Ammon's horn (tissue), 1 donor: ENCODE measurements around the gene HEATR5A.

ENCODE experiments used
- DNase-seq: peaks from one replicate; pipeline ENCODE4 v3.0.0-alpha.2; 2016; ENCODE audit warnings: low spot score

The HEATR5A gene

GRCh38 chr14:31426663-31427062 lies 6.3 kb upstream of the HEATR5A start:
- no peak for DNase-seq

DNA sequence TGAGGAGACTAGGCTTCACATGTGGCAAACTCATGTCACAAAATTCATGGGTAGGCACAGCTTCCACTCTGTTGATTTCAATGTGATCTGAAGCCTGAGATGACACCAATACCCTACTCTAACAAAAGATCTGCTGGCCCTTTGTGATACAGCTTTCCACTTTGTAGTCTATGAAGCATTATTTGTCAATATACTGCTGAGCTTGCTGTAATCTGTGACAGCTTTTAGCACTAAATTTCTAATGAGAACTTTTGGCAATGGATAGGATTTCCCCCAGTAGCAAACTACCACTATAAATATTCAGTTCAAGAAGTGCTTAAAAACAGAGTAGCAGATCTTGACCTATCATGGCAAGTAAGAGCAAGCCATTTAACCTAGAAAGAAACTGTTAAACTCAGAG lies 5.6 kb upstream of the HEATR5A start:
- DNase-seq, result no peak

GRCh38 chr14:31421200-31421599 lies 850 bp upstream of the HEATR5A start:
- no peak for DNase-seq

GRCh38 chr14:31419967-31420318 lies 407 bp downstream of the HEATR5A start:
- peak; percentile 23 for DNase-seq

- DNase-seq, result no peak
Observed at GRCh38 chr14:31419179-31419966, 977 bp downstream of the HEATR5A start.

- no peak for DNase-seq
Observed at GRCh38 chr14:31418440-31418839, 1.9 kb downstream of the HEATR5A start.

DNA sequence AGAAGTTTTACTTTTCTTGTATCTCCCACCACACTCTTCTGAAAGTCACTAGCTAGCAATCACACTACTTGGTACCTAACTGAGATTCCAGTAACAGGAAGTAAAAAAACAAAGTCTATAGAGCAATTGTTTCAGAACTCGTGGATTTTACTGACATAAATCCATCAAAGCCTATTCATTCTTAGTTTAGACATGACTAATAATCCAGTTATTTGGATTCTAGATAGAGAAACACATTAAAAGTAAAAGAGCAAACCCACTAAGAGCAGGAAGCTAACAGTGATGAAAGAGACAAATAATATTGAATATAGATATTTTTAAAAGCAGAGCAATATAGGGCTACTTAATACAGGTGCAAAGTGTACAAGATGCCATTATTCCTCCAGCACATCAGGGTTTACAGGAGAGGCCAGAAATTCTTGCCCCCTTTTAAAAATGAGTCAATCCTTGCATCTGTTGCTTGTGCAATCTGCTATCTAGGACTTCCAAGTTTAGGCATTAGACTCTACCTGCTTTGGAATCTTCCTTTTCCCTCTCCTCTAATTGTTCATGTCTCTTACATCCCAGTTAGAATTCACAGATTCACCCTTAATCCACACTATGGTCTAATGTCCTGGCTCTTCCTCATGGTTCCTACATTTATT lies 6.0 kb downstream of the HEATR5A start:
- no peak for DNase-seq

GRCh38 chr14:31411218-31411727 lies 9.1 kb downstream of the HEATR5A start:
- DNase-seq, result no peak

DNA sequence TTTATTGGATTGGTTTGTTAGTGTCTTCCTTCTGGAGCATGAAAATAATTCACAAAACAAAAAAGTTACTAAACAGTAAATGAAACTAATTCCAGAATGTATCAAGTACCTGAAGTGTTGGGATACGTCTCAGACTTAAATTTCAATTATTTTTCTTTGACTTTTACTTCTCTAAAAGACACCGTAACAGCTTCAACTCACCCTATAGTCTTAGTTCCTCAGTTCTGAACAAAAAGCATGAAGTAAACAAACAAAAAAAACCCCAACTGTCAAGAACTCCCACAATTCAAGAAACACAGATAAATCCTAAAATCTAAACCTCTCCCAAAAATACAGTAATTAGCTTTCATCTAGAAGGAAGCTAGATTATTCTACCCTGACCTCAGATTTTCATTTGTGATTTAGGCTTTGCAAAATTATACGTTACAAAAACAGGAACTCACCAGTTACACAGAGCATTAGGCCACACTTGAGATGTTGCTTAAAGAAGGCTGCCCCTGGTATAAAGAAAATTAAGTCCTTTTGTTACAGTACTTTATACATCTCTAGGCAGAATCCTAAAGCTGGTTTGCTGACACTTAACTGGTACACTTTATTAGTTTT lies 10.2 kb downstream of the HEATR5A start:
- DNase-seq, result no peak

- no peak for DNase-seq
Observed at GRCh38 chr14:31408421-31408820, 11.9 kb downstream of the HEATR5A start.

DNA sequence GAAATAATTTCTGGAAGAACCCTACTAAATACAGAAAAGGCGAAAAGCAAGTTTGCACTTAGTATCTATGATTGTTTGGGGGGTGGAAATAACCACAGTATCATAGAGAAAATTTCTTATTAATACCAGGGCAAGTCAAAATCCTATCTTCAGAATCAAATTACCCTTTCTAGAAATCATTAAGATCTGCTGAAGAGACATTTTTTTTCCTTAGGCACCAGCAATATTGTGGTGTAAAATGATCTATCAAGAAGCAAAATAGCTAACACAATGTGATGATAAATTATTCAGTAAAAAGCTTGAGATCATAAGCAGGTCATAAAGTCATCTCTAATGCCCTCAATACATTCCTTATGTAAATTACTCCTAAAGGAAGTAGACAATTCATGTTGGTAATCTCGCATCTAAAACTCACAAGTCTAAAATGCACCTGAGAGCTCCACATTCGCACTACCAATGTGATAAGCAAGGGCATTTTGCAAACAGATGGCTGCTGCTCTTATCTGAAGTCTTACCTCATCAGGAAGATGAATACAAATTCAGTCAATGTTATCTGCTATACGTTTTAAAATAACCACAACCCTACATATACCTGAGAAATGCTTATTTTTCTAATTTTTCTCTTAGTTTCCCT lies 14.6 kb downstream of the HEATR5A start:
- DNase-seq, result no peak

- DNase-seq, result no peak
Observed at GRCh38 chr14:31405106-31405505, 15.2 kb downstream of the HEATR5A start.

GRCh38 chr14:31403707-31404106 lies 16.6 kb downstream of the HEATR5A start:
- DNase-seq, result no peak

GRCh38 chr14:31402764-31403439 lies 17.4 kb downstream of the HEATR5A start:
- DNase-seq, result no peak

DNA sequence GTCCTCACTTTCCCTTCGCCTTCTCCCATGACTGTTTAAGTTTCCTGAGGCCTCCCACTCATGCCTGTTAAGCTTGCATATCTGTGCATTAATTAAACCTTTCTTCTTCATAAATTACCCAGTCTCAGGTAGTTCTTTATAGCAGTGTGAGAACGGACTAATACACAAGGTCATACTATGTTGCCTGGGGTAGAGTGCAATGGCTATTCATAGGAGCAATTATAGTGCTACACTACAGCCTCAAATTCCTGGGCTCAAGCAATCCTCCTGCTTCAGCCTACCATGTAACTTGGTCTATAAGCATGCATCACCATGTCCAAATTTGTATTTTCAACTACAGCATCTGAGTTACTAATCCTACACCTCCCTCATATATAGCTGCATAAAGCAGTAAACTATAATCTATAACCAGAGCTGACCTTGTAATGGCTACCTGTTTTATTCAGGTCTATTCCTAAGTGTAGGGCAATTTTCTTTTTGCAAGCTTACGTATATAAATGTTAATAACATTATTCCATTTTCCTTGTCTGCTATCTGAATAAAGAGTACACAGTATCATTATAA lies 18.9 kb downstream of the HEATR5A start:
- DNase-seq, result no peak

- DNase-seq, result no peak
Observed at GRCh38 chr14:31400031-31400638, 20.2 kb downstream of the HEATR5A start.

GRCh38 chr14:31395572-31396205 lies 24.7 kb downstream of the HEATR5A start:
- no peak for DNase-seq

GRCh38 chr14:31395119-31395518 lies 25.2 kb downstream of the HEATR5A start:
- DNase-seq, result no peak

DNA sequence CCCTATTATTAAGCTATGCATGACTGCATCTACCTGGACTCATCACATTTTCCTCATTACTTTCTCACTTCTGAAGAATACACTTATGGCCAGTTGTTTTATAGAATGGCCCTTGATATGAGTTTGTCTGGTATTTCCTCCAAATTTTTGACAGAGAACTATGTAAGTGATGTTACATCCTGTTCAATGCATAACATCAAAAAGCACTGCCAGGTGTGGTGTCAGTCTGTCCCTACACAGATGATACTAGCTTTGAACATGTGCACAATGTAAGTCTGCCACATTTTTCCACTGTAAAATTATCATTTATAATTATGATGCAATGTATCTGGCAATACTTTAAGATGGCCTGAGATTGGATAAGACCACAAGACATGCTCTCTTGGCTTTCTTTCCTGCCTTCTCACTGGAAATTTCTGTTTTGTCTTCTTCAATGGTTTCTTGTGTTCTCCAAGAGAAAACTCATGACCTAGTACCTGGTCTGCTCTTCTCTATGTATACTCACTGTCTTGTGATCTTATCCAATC lies 28.3 kb downstream of the HEATR5A start:
- DNase-seq, result no peak

- DNase-seq, result no peak
Observed at GRCh38 chr14:31391473-31391872, 28.9 kb downstream of the HEATR5A start.

- DNase-seq, result no peak
Observed at GRCh38 chr14:31389946-31390345, 30.4 kb downstream of the HEATR5A start.
